Measurements from ENCODE around the gene LRRC37B.
A peak's percentile ranks its signal among the peaks of the same experiment; 100 is the strongest.
"Not testable (repeated sequence)": the region's sequence is repeated elsewhere in the genome, so short reads cannot be mapped to it uniquely, and the experiment has no call there.

Gene LRRC37B

GRCh38 chr17:32042266-32042665, 35.1 kb downstream of the LRRC37B start:
- DNase-seq: not testable (repeated sequence)

GRCh38 chr17:32045611-32046010, 38.4 kb downstream of the LRRC37B start:
- DNase-seq: not testable (repeated sequence)

GRCh38 chr17:32047663-32048062, 40.5 kb downstream of the LRRC37B start:
- DNase-seq: not testable (repeated sequence)

GRCh38 chr17:32054985-32055384, 47.8 kb downstream of the LRRC37B start:
- not testable (repeated sequence) for DNase-seq

GRCh38 chr17:32055425-32055824, 48.2 kb downstream of the LRRC37B start:
- DNase-seq: not testable (repeated sequence)

GRCh38 chr17:32056500-32056899, 49.3 kb downstream of the LRRC37B start:
- not testable (repeated sequence) for DNase-seq

GRCh38 chr17:32057460-32058105, 50.4 kb downstream of the LRRC37B start:
- not testable (repeated sequence) for DNase-seq

- DNase-seq: not testable (repeated sequence)
These were observed 53.5 kb downstream of the LRRC37B start for GRCh38 chr17:32060695-32061094.

- not testable (repeated sequence) for DNase-seq
These were observed 54.7 kb downstream of the LRRC37B start for GRCh38 chr17:32061840-32062239.

- DNase-seq: not testable (repeated sequence)
These were observed 56.9 kb downstream of the LRRC37B start for GRCh38 chr17:32064091-32064490.

- not testable (repeated sequence) for DNase-seq
These were observed 59.0 kb downstream of the LRRC37B start for GRCh38 chr17:32066123-32066680.

- DNase-seq: not testable (repeated sequence)
These were observed 59.9 kb downstream of the LRRC37B start for GRCh38 chr17:32066863-32067642.

GRCh38 chr17:32069067-32069466, 61.9 kb downstream of the LRRC37B start:
- not testable (repeated sequence) for DNase-seq

- not testable (repeated sequence) for DNase-seq
These were observed 64.8 kb downstream of the LRRC37B start for GRCh38 chr17:32071961-32072360.

GRCh38 chr17:32073131-32073530, 65.9 kb downstream of the LRRC37B start:
- not testable (repeated sequence) for DNase-seq

GRCh38 chr17:32079753-32080152, 72.6 kb downstream of the LRRC37B start:
- not testable (repeated sequence) for DNase-seq

GRCh38 chr17:32083550-32083979, 76.4 kb downstream of the LRRC37B start:
- DNase-seq: not testable (repeated sequence)

- peak; percentile 44 for DNase-seq
These were observed 77.1 kb downstream of the LRRC37B start for GRCh38 chr17:32084003-32084941.

- DNase-seq: not testable (repeated sequence)
These were observed 78.0 kb downstream of the LRRC37B start for GRCh38 chr17:32084942-32085829.

GRCh38 chr17:32086833-32087232, 79.7 kb downstream of the LRRC37B start:
- DNase-seq: not testable (repeated sequence)

GRCh38 chr17:32092062-32092461, 84.9 kb downstream of the LRRC37B start:
- not testable (repeated sequence) for DNase-seq
